Thyroid gland (tissue), 4 donors: ENCODE results near the gene NBL1. TPM values are rescaled to one million over a fixed set of nuclear protein-coding genes. Genes with fewer than 3 reads are reported as not detected.

Experiments
- DNase-seq, 2 donors: peaks; one replicate each; pipeline ENCODE4 v3.0.0-alpha.2; 2019
- H3K27ac ChIP-seq, 3 donors: fragments of 200-600 bp; sonication (generic); 1 replicate in 2 of 3; 2 replicates in 1 of 3; pipeline ENCODE4 v1.5.1; 2016 to 2019; ENCODE audit warnings: mild to moderate bottlenecking in 1 of 3, moderate library complexity in 1 of 3
- H3K27me3 ChIP-seq: fragments of 200-600 bp; sonication (generic); one replicate; pipeline ENCODE4 v1.5.1; 2019
- H3K36me3 ChIP-seq, 2 donors: fragments of 200-600 bp; sonication (generic); one replicate each; pipeline ENCODE4 v1.5.1; 2016 to 2019
- H3K4me1 ChIP-seq, 2 donors: fragments of 200-600 bp; sonication (generic); one replicate each; pipeline ENCODE4 v1.5.1; 2017 to 2019
- H3K4me3 ChIP-seq, 3 donors: fragments of 200-600 bp; sonication (generic); replicated peaks in 1 of 3; 1 replicate in 2 of 3; 2 replicates in 1 of 3; pipeline ENCODE4 v1.5.1; 2016; ENCODE audit warnings: mild to moderate bottlenecking in 1 of 3
- H3K9me3 ChIP-seq: fragments of 200-600 bp; sonication (generic); one replicate; pipeline ENCODE4 v1.5.1; 2017
- CTCF ChIP-seq, 6 experiments: fragments of 200-600 bp in 3 of 6; fragments of 450-650 bp in 3 of 6; sonication (generic) in 3 of 6; IDR thresholded peaks; one replicate each; pipeline ENCODE4 v1.5.1; 2016 to 2019; ENCODE audit warnings: antibody characterized with exemption in 6 of 6, mild to moderate bottlenecking in 2 of 6, inconsistent platforms in 1 of 6, moderate library complexity in 1 of 6
- POLR2A ChIP-seq, 2 donors: fragments of 450-650 bp; IDR thresholded peaks; one replicate each; pipeline ENCODE4 v1.6.1; 2017; ENCODE audit warnings: antibody characterized with exemption in 2 of 2, mild to moderate bottlenecking in 2 of 2, moderate library complexity in 1 of 2
- WGBS, 2 donors: methylation state at CpG; one replicate each; pipeline ENCODE4 v1.1.5; 2017; 5-methylcytosine and 5-hydroxymethylcytosine counted together
- intact Hi-C: fragments of 100-400 bp; cut with DNase I; formaldehyde crosslinking; loops from one replicate; pipeline ENCODE4 v1.15.1; 2023
- total RNA-seq, 4 donors: library from RNA; depleted of rRNA; stranded (reverse); fragments of >200 nt; gene quantifications; one replicate each; pipeline ENCODE4 v1.2.3, GENCODE V29; 2016

The NBL1 gene
- total RNA-seq, 4 donors from 2014 or later, result 29.4 to 70.4 (median 43.6) TPM

- H3K4me1 ChIP-seq, result peaks cover 0 to 18% of the 10 kb centered on the region in 2 donors
- H3K4me3 ChIP-seq, result no peak overlapping the region
- no peaks in the 10 kb centered on the region for H3K27me3 ChIP-seq
- no peak overlapping the region for H3K27ac ChIP-seq
- no peaks in the 10 kb centered on the region for H3K36me3 ChIP-seq
- intact Hi-C loops, result loop anchor here (10.0 kb wide), 2 partner anchors 45 to 155 kb away; partner anchors contain the start of gene CAPZB
- no peak for DNase-seq
- no peaks in the 10 kb centered on the region for H3K9me3 ChIP-seq
- no peak for TF ChIP-seq POLR2A (IDR thresholded peaks at IDR 0.05)
- TF ChIP-seq CTCF (IDR thresholded peaks at IDR 0.05), result no peak
- 84 to 87% methylated on average over 3 of the region's 3 CpGs for WGBS, 2 donors
Observed at GRCh38 chr1:19639999-19640362, 4.1 kb upstream of the NBL1 start.

- H3K36me3 ChIP-seq, result no peaks in the 10 kb centered on the region
- H3K27ac ChIP-seq, result no peak overlapping the region
- H3K27me3 ChIP-seq, result no peaks in the 10 kb centered on the region
- intact Hi-C loops, result loop anchor here (10.0 kb wide), 2 partner anchors 46 to 156 kb away; partner anchors contain the start of gene CAPZB
- no peaks in the 10 kb centered on the region for H3K9me3 ChIP-seq
- TF ChIP-seq POLR2A (IDR thresholded peaks at IDR 0.05) (no peak), CTCF (IDR thresholded peaks at IDR 0.05) (peak in 3 of 6 experiments; percentile 12 to 36 (median 19))
- H3K4me3 ChIP-seq, result no peak overlapping the region
- WGBS, 2 donors, result 42 to 45% methylated on average over 11 to 14 of the region's 14 CpGs
- H3K4me1 ChIP-seq, result peaks cover 0 to 18% of the 10 kb centered on the region in 2 donors
- DNase-seq, result peak; percentile 48 to 53
Observed at GRCh38 chr1:19640363-19641316, 3.5 kb upstream of the NBL1 start.

GRCh38 chr1:19643121-19643520 is 990 bp upstream of the NBL1 start:
- H3K27me3 ChIP-seq, result no peaks in the 10 kb centered on the region
- H3K4me1 ChIP-seq, result peaks cover 0 to 31% of the 10 kb centered on the region in 2 donors
- DNase-seq, result no peak
- 62 to 67% methylated on average over 7 of the region's 7 CpGs for WGBS, 2 donors
- TF ChIP-seq CTCF (IDR thresholded peaks at IDR 0.05), result no peak
- no peak for TF ChIP-seq POLR2A (IDR thresholded peaks at IDR 0.05)
- intact Hi-C loops, result loop anchor here (10.0 kb wide), 2 partner anchors 48 to 158 kb away; partner anchors contain the start of gene CAPZB
- no peaks in the 10 kb centered on the region for H3K36me3 ChIP-seq
- H3K27ac ChIP-seq, result peak overlapping the region in 2 of 3 donors; percentile 69 to 77
- no peak overlapping the region for H3K4me3 ChIP-seq
- no peaks in the 10 kb centered on the region for H3K9me3 ChIP-seq

- H3K27ac ChIP-seq, result peak overlapping the region; percentile 62 to 82 (median 77)
- H3K4me1 ChIP-seq, result peaks cover 0 to 40% of the 10 kb centered on the region in 2 donors
- no peak for DNase-seq
- H3K4me3 ChIP-seq, result peak overlapping the region in 2 of 3 donors; percentile 42 to 58
- intact Hi-C loops, result loop anchor here (10.0 kb wide), 2 partner anchors 50 to 160 kb away; partner anchors contain the start of gene CAPZB
- WGBS, 2 donors, result no CpG with 5 or more reads among the region's 51 CpGs
- H3K9me3 ChIP-seq, result no peaks in the 10 kb centered on the region
- TF ChIP-seq CTCF (IDR thresholded peaks at IDR 0.05) (no peak), POLR2A (IDR thresholded peaks at IDR 0.05) (no peak)
- H3K27me3 ChIP-seq, result no peaks in the 10 kb centered on the region
- no peaks in the 10 kb centered on the region for H3K36me3 ChIP-seq
Observed at GRCh38 chr1:19644395-19644680, 227 bp downstream of the NBL1 start.
